Measurements from ENCODE around the gene INTS2.
"Not testable (repeated sequence)": the region's sequence is repeated elsewhere in the genome, so short reads cannot be mapped to it uniquely, and the experiment has no call there.

Gene INTS2

GRCh38 chr17:61887733-61888132 is 40.0 kb downstream of the INTS2 start:
- not testable (repeated sequence) for DNase-seq (ENCODE audit: low spot score)

- not testable (repeated sequence) for DNase-seq (ENCODE audit: low spot score)
These were observed 41.9 kb downstream of the INTS2 start for GRCh38 chr17:61885865-61886264.

GRCh38 chr17:61884864-61885263 is 42.9 kb downstream of the INTS2 start:
- no peak for DNase-seq (ENCODE audit: low spot score)

GRCh38 chr17:61880589-61881102 is 47.1 kb downstream of the INTS2 start:
- DNase-seq (ENCODE audit: low spot score): no peak

- no peak for DNase-seq (ENCODE audit: low spot score)
These were observed 48.7 kb downstream of the INTS2 start for GRCh38 chr17:61878984-61879612.

GRCh38 chr17:61878520-61878919 is 49.3 kb downstream of the INTS2 start:
- no peak for DNase-seq (ENCODE audit: low spot score)

GRCh38 chr17:61877837-61878236 is 49.9 kb downstream of the INTS2 start:
- DNase-seq (ENCODE audit: low spot score): no peak

GRCh38 chr17:61875804-61876203 is 52.0 kb downstream of the INTS2 start:
- no peak for DNase-seq (ENCODE audit: low spot score)

- no peak for DNase-seq (ENCODE audit: low spot score)
These were observed 52.5 kb downstream of the INTS2 start for GRCh38 chr17:61875285-61875684.

GRCh38 chr17:61874075-61874474 is 53.7 kb downstream of the INTS2 start:
- no peak for DNase-seq (ENCODE audit: low spot score)

GRCh38 chr17:61872099-61872498 is 55.7 kb downstream of the INTS2 start:
- no peak for DNase-seq (ENCODE audit: low spot score)

- no peak for DNase-seq (ENCODE audit: low spot score)
These were observed 58.6 kb downstream of the INTS2 start for GRCh38 chr17:61869138-61869537.

GRCh38 chr17:61868074-61868473 is 59.7 kb downstream of the INTS2 start:
- DNase-seq (ENCODE audit: low spot score): no peak

GRCh38 chr17:61867033-61867432 is 60.7 kb downstream of the INTS2 start:
- DNase-seq (ENCODE audit: low spot score): no peak

- DNase-seq (ENCODE audit: low spot score): no peak
These were observed 64.0 kb downstream of the INTS2 start for GRCh38 chr17:61863801-61864126.

GRCh38 chr17:61862975-61863800 is 64.6 kb downstream of the INTS2 start, which contains the start of gene BRIP1:
TSS of gene BRIP1 (minus strand) at chr17:61863528. CDS start at chr17:61861539, 1,989 bp downstream.
- DNase-seq (ENCODE audit: low spot score): peak; percentile 90

- DNase-seq (ENCODE audit: low spot score): no peak
These were observed 65.6 kb downstream of the INTS2 start for GRCh38 chr17:61862105-61862574.

- DNase-seq (ENCODE audit: low spot score): not testable (repeated sequence)
These were observed 67.4 kb downstream of the INTS2 start for GRCh38 chr17:61860397-61860796.

- no peak for DNase-seq (ENCODE audit: low spot score)
These were observed 71.7 kb downstream of the INTS2 start for GRCh38 chr17:61856035-61856434.

- no peak for DNase-seq (ENCODE audit: low spot score)
These were observed 74.9 kb downstream of the INTS2 start for GRCh38 chr17:61852857-61853256.

- DNase-seq (ENCODE audit: low spot score): no peak
These were observed 78.1 kb downstream of the INTS2 start for GRCh38 chr17:61849674-61850073.

GRCh38 chr17:61848896-61849295 is 78.9 kb downstream of the INTS2 start:
- no peak for DNase-seq (ENCODE audit: low spot score)

- no peak for DNase-seq (ENCODE audit: low spot score)
These were observed 79.5 kb downstream of the INTS2 start for GRCh38 chr17:61848247-61848646.
